Right atrium auricular region (tissue), 2 donors: Measurements from ENCODE around the gene NSF. TPM values are rescaled to one million over a fixed set of nuclear protein-coding genes. Genes with fewer than 3 reads are reported as not detected.
"Not testable (repeated sequence)": the region's sequence is repeated elsewhere in the genome, so short reads cannot be mapped to it uniquely, and the experiment has no call there.

ENCODE experiments used
- DNase-seq: peaks from one replicate; pipeline ENCODE4 v3.0.0-alpha.2; 2019; ENCODE audit warnings: low spot score
- H3K27ac ChIP-seq, 2 donors: fragments of 200-600 bp; sonication (generic); 1 replicate in 1 of 2; 2 replicates in 1 of 2; pipeline ENCODE4 v1.5.1; 2016 to 2019
- H3K27me3 ChIP-seq, 2 donors: fragments of 200-600 bp; sonication (generic); one replicate each; pipeline versions ENCODE4 v1.5.1 to v1.6.0; 2017 to 2019
- H3K36me3 ChIP-seq: fragments of 200-600 bp; sonication (generic); one replicate; pipeline ENCODE4 v1.5.1; 2016
- H3K4me1 ChIP-seq, 2 donors: fragments of 200-600 bp; sonication (generic); one replicate each; pipeline versions ENCODE4 v1.5.1 to v1.6.0; 2017 to 2019
- H3K4me3 ChIP-seq, 2 donors: fragments of 200-600 bp; sonication (generic); 1 replicate in 1 of 2; 2 replicates in 1 of 2; pipeline ENCODE4 v1.5.1; 2017 to 2019; ENCODE audit warnings: mild to moderate bottlenecking in 1 of 2, moderate library complexity in 1 of 2
- H3K9me3 ChIP-seq, 2 donors: fragments of 200-600 bp; sonication (generic); one replicate each; pipeline ENCODE4 v1.5.1; 2019
- CTCF ChIP-seq, 2 donors: fragments of 200-600 bp; sonication (generic); IDR thresholded peaks; one replicate each; pipeline ENCODE4 v1.5.1; 2019; ENCODE audit warnings: antibody characterized with exemption in 2 of 2
- total RNA-seq, 2 donors: library from RNA; depleted of rRNA; stranded (reverse); fragments of >200 nt; gene quantifications; one replicate each; pipeline ENCODE4 v1.1.0, GENCODE V29; 2016

NSF gene
- total RNA-seq, 2 donors from 2014 or later: 13.1 to 17.8 TPM

- H3K36me3 ChIP-seq: peaks cover 52% of the 10 kb centered on the region
- H3K9me3 ChIP-seq: no peaks in the 10 kb centered on the region
- no peak for DNase-seq
These were observed 163.3 kb downstream of the NSF start for GRCh38 chr17:46753776-46754175.

GRCh38 chr17:46756081-46756735, 165.7 kb downstream of the NSF start:
- Histone ChIP-seq H3K27ac (no peak overlapping the region), H3K9me3 (no peaks in the 10 kb centered on the region), H3K4me1 (no peaks in the 10 kb centered on the region), H3K4me3 (no peak overlapping the region), H3K36me3 (peaks cover 51% of the 10 kb centered on the region), H3K27me3 (no peaks in the 10 kb centered on the region)
- no peak for TF ChIP-seq CTCF (IDR thresholded peaks at IDR 0.05)
- DNase-seq: no peak

More at GRCh38 chr17:46753776-46754175, 163.3 kb downstream of the NSF start:
- Histone ChIP-seq H3K27ac (no peak overlapping the region), H3K4me3 (no peak overlapping the region), H3K4me1 (no peaks in the 10 kb centered on the region), H3K27me3 (no peaks in the 10 kb centered on the region)
- no peak for TF ChIP-seq CTCF (IDR thresholded peaks at IDR 0.05)

- Histone ChIP-seq H3K27ac (no peak overlapping the region), H3K4me1 (no peaks in the 10 kb centered on the region), H3K27me3 (no peaks in the 10 kb centered on the region), H3K9me3 (no peaks in the 10 kb centered on the region), H3K4me3 (no peak overlapping the region), H3K36me3 (peaks cover 44% of the 10 kb centered on the region)
- no peak for DNase-seq
- TF ChIP-seq CTCF (IDR thresholded peaks at IDR 0.05): no peak
These were observed 166.4 kb downstream of the NSF start for GRCh38 chr17:46756861-46757260.

DNA sequence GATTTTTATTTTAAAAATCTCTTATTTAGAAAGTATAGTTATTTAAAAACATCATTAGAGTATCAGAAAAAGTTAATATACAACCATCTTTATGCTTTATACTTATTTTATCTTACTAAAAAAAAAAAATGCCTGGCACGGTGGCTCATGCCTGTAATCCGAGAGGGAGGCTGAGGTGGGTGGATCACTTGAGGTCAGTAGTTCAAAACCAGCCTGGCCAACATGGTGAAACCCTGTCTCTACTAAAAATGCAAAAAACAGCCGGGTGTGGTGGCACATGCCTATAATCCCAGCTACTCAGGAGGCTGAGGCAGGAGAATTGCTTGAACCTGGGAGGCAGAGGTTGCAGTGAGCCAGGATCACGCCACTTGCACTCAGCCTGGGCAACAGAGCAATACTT, 167.1 kb downstream of the NSF start:
- H3K27ac ChIP-seq, H3K4me3 ChIP-seq, H3K4me1 ChIP-seq, H3K9me3 ChIP-seq, DNase-seq, H3K27me3 ChIP-seq: not testable (repeated sequence)
- H3K36me3 ChIP-seq: peaks cover 37% of the 10 kb centered on the region

GRCh38 chr17:46758614-46759013, 168.1 kb downstream of the NSF start:
- Histone ChIP-seq H3K36me3 (peaks cover 32% of the 10 kb centered on the region), H3K9me3 (no peaks in the 10 kb centered on the region), H3K27me3 (no peaks in the 10 kb centered on the region), H3K4me1 (no peaks in the 10 kb centered on the region), H3K27ac (no peak overlapping the region), H3K4me3 (no peak overlapping the region)
- DNase-seq: no peak
- no peak for TF ChIP-seq CTCF (IDR thresholded peaks at IDR 0.05)

GRCh38 chr17:46759141-46759540, 168.7 kb downstream of the NSF start:
- Histone ChIP-seq H3K9me3 (no peaks in the 10 kb centered on the region), H3K4me1 (peaks cover 0 to 4% of the 10 kb centered on the region in 2 donors), H3K27ac (no peak overlapping the region), H3K4me3 (no peak overlapping the region), H3K36me3 (peaks cover 32% of the 10 kb centered on the region), H3K27me3 (no peaks in the 10 kb centered on the region)
- TF ChIP-seq CTCF (IDR thresholded peaks at IDR 0.05): no peak
- DNase-seq: no peak
